Bronchial epithelial cell (primary cell): ENCODE measurements around the gene SRPK2. TPM values are rescaled to one million over a fixed set of nuclear protein-coding genes. Genes with fewer than 3 reads are reported as not detected.

Experiments
- DNase-seq: peaks from one replicate; pipeline ENCODE4 v3.0.0-alpha.2; 2010; ENCODE audit warnings: low read depth
- FAIRE-seq: peaks from 2 replicates; lab custom pipeline; 2011; peaks lifted over from hg19 to GRCh38; lab: Jason Lieb, UNC
- H3K27me3 ChIP-seq: 2 replicates; pipeline ENCODE4 v1.5.1; 2011; ENCODE audit warnings: low read length; ENCODE audit not compliant: control insufficient read depth, insufficient read depth
- H3K36me3 ChIP-seq: 2 replicates; pipeline ENCODE4 v1.5.1; 2011; ENCODE audit warnings: low read length; ENCODE audit not compliant: control insufficient read depth, insufficient read depth
- H3K4me3 ChIP-seq: 2 replicates; pipeline ENCODE4 v1.5.1; 2011; ENCODE audit warnings: mild to moderate bottlenecking, low read depth, low read length, control low read depth
- CTCF ChIP-seq: IDR thresholded peaks from 2 replicates; pipeline ENCODE4 v1.5.1; 2011; ENCODE audit warnings: mild to moderate bottlenecking, moderate library complexity, low read length, control low read depth, inconsistent platforms; ENCODE audit not compliant: insufficient read depth, severe bottlenecking
- total RNA-seq: library from RNA; depleted of rRNA; stranded (reverse); fragments of >200 nt; gene quantifications from 2 replicates; pipeline ENCODE4 v1.2.1, GENCODE V29; 2014

SRPK2 gene
- total RNA-seq, 1 donor from 2014 or later: 43.4 TPM

GRCh38 chr7:105213611-105214010, 175.1 kb downstream of the SRPK2 start:
- no peak for FAIRE-seq
- peaks cover 1% of the 10 kb centered on the region for H3K36me3 ChIP-seq
- H3K27me3 ChIP-seq: no peaks in the 10 kb centered on the region
- no peak for TF ChIP-seq CTCF
- no peak for DNase-seq
- no peak overlapping the region for H3K4me3 ChIP-seq

GRCh38 chr7:105212212-105212611, 176.5 kb downstream of the SRPK2 start:
- H3K36me3 ChIP-seq: peaks cover 1% of the 10 kb centered on the region
- DNase-seq: no peak
- no peak for FAIRE-seq
- no peak overlapping the region for H3K4me3 ChIP-seq
- no peaks in the 10 kb centered on the region for H3K27me3 ChIP-seq
- no peak for TF ChIP-seq CTCF

- FAIRE-seq (no peak), DNase-seq (no peak)
- Histone ChIP-seq H3K27me3 (no peaks in the 10 kb centered on the region), H3K36me3 (peaks cover 1% of the 10 kb centered on the region), H3K4me3 (no peak overlapping the region)
- no peak for TF ChIP-seq CTCF
Observed at GRCh38 chr7:105210721-105211205, 178.0 kb downstream of the SRPK2 start.

GRCh38 chr7:105209870-105210269, 178.9 kb downstream of the SRPK2 start:
- FAIRE-seq (no peak), DNase-seq (no peak)
- Histone ChIP-seq H3K36me3 (peaks cover 1% of the 10 kb centered on the region), H3K4me3 (no peak overlapping the region), H3K27me3 (no peaks in the 10 kb centered on the region)
- no peak for TF ChIP-seq CTCF

- no peak for FAIRE-seq
- Histone ChIP-seq H3K4me3 (no peak overlapping the region), H3K36me3 (peaks cover 1% of the 10 kb centered on the region), H3K27me3 (no peaks in the 10 kb centered on the region)
- DNase-seq: no peak
- no peak for TF ChIP-seq CTCF
Observed at GRCh38 chr7:105209433-105209832, 179.3 kb downstream of the SRPK2 start.

GRCh38 chr7:105206985-105207384, 181.7 kb downstream of the SRPK2 start:
- FAIRE-seq (no peak), DNase-seq (no peak)
- no peaks in the 10 kb centered on the region for H3K27me3 ChIP-seq
- H3K4me3 ChIP-seq: no peak overlapping the region
- no peak for TF ChIP-seq CTCF
- H3K36me3 ChIP-seq: peaks cover 1% of the 10 kb centered on the region
